HG03196 (cell line): ENCODE data around the gene RFC5.
A peak's percentile ranks its signal among the peaks of the same experiment; 100 is the strongest.
"Not testable (repeated sequence)": the region's sequence is repeated elsewhere in the genome, so short reads cannot be mapped to it uniquely, and the experiment has no call there.

Experiments
- ATAC-seq: cut with Tn5 transposase; IDR thresholded peaks from one replicate; pipeline ENCODE4 v1.9.1; 2021; ENCODE audit not compliant: unreplicated experiment

Gene RFC5

GRCh38 chr12:118015306-118015705 is 1.2 kb upstream of the RFC5 start:
- ATAC-seq, result no peak

- no peak for ATAC-seq
Observed at GRCh38 chr12:118015944-118016343, 559 bp upstream of the RFC5 start.

- no peak for ATAC-seq
Observed at GRCh38 chr12:118017926-118018325, 1.4 kb downstream of the RFC5 start.

DNA sequence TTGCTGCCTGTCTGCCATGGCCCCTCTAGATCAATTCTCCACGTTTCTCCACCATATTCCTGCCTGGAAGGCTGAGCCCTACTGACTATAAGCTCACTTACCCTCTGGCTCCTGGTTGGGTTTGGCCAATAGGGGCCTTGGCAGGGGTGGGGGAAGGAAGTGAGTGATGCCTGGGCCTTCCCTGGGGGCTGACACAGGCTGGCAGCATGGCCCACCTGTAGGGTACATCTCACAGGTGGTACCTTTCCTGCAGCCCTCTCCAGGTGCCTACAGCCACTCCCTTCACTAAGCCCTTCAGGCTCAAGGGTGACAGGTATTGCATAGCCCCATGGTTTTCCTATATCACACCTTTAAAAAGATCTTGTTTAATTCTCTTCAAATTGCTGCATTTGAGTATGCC is 3.5 kb downstream of the RFC5 start:
- no peak for ATAC-seq

GRCh38 chr12:118022097-118022727 is 5.7 kb downstream of the RFC5 start:
- ATAC-seq, result not testable (repeated sequence)

- no peak for ATAC-seq
Observed at GRCh38 chr12:118022728-118023109, 6.2 kb downstream of the RFC5 start.

DNA sequence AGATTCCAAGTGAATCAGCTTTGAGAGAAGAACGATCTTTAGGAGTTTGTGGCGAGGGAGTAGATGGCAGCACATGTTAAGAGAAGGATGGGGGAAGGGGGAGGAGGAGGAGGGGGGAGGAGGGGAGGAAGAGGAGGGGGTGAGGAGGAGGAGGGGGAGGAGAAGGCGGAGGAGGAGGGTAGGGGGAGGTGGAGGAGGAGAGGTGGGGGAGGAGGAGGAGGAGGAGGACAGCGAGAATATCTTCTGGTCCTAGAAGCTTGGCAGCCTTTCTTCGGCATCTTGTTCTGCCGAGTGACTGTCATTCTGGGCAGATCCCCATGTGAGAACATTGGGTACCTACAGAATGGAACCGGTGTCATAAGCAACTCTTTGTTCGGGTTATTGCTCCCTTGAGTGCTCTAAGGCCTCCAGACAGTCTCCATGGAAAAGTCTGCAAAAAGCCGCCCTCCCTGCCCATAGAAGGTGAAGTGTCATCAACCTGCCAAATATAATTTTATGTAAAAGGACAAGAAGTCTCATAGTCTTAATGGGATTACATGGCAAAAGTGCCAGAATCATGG is 6.9 kb downstream of the RFC5 start:
- ATAC-seq, result no peak

- ATAC-seq, result no peak
Observed at GRCh38 chr12:118025168-118025567, 8.7 kb downstream of the RFC5 start.

DNA sequence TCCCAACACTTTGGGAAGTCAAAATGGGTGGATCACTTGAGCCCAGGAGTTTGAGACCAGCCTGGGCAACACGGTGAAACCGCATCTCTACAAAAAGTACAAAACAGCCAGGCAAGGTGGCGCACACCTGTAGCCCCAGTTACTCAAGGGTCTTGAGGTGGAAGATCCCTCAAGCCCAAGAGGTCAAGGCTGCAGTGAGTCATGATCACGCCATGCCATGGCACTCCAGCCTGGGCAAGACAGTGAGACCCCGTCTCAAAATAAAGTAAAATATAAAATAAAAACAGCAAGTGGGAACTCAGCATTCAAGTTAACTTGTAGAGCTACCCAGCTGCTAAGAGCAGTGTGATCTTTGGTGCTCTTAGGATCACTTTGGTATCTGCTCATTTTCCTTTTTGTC is 12.7 kb downstream of the RFC5 start:
- no peak for ATAC-seq

- ATAC-seq, result no peak
Observed at GRCh38 chr12:118032188-118032587, 15.7 kb downstream of the RFC5 start.

- no peak for ATAC-seq
Observed at GRCh38 chr12:118033323-118033722, 16.8 kb downstream of the RFC5 start.

- ATAC-seq, result no peak
Observed at GRCh38 chr12:118033902-118034301, 17.4 kb downstream of the RFC5 start.

- ATAC-seq, result no peak
Observed at GRCh38 chr12:118034429-118035189, 18.1 kb downstream of the RFC5 start.

- peak; percentile 74 for ATAC-seq
Observed at GRCh38 chr12:118035190-118036041, 18.9 kb downstream of the RFC5 start.

DNA sequence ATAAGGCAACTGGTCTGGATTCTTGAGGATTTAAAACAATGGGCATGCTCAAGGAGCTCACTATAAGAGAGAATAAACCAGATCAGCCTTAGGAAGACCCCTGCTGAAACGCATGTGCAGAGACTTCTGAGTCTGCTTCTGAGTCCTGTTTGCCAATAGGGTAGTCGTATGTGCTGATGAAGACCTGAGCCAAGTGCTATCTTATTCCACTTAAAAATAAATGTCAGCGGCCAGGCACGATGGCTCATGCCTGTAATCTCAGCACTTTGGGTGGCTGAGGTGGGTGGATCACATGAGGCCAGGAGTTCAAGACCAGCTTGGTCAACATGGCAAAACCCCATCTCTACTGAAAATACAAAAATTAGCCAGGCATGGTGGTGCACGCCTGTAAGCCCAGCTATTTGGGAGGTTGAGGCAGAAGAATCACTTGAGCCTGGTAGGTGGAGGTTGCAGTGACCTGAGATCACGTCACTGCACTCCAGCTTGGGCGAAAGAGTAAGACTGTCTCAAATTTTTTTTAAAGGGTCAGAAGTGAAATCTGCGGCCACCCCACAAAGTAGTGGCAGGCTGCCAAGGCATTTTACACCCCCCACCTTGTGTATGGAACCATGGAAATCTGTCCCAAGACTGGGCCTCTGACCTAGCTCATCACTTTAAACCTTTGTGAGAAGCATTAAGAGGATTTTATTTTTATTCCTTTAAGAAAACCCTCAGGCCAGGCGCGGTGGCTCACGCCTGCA is 20.3 kb downstream of the RFC5 start:
- no peak for ATAC-seq

- no peak for ATAC-seq
Observed at GRCh38 chr12:118038137-118038536, 21.6 kb downstream of the RFC5 start.

DNA sequence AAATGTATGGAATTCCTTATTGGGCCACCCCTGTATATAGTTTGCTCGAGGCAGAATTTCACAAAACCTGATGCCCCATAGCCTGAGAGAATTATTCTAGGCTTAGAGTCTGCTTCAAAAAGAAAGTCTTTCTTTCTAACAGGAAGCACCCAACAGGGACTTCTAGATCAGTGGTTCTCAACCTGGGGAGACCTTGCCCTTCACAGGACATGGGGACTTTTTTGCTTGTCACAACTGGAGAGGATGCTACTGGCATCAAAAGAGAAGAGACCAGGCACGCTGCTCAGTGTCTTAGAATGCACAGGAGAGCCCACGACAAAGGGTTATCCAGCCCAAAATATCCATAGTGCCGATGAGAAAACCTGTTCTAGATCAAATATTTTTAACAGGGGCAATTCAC is 25.6 kb downstream of the RFC5 start:
- ATAC-seq, result no peak

GRCh38 chr12:118044075-118044474 is 27.6 kb downstream of the RFC5 start:
- no peak for ATAC-seq

DNA sequence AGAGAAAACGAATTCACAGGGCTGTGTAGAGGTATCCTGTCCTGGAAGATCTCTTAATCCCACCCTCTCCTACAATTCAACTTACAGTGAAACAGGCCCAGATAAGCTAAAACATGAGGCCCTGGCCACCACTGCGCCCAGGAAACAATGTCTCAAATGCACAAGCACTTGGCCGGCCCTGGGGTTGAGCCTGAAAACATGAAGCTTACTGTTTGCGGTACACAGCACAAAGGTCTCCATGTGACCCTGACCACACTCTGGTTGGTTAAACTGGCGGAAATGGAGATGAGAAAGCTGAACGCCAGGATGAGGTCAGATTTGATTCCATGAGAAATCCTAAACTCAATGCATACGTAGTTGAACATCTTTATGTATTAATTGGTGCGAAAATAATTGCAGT is 28.1 kb downstream of the RFC5 start:
- ATAC-seq, result no peak

DNA sequence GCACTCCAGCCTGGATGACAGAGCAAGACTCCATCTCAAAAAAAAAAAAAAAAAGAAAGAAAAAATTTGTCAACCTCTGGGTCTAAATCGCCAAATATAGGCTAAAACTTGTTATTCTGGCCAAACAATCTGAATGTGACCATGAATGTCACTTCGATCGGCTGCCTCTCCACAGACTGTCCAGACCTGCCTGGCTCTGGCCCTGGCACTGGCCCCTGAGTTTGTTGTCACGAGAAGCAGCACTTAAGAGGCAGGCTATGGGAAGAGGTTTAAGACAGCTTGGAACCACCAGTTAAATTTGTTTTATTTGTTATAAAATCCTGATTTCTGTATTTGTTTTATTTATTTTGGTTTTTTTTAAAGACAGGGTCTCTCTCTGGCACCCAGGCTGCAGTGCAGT is 29.9 kb downstream of the RFC5 start:
- ATAC-seq, result no peak
